Nucleus accumbens (tissue), 56 donors: ENCODE results near the gene WRNIP1.
A peak's percentile ranks its signal among the peaks of the same experiment; 100 is the strongest.

ENCODE experiments used
- DNase-seq, 56 donors: peaks; one replicate each; lab custom pipeline; 2025; lab: John Stamatoyannopoulos, UW

WRNIP1 gene

GRCh38 chr6:2739335-2739734 lies 25.9 kb upstream of the WRNIP1 start:
- DNase-seq = no peak

GRCh38 chr6:2740581-2740980 lies 24.6 kb upstream of the WRNIP1 start:
- DNase-seq = no peak

GRCh38 chr6:2741756-2742155 lies 23.4 kb upstream of the WRNIP1 start:
- DNase-seq = no peak

GRCh38 chr6:2743280-2744208 lies 21.6 kb upstream of the WRNIP1 start:
- no peak for DNase-seq

- peak in 20 of 56 donors; percentile 10 to 62 (median 32) for DNase-seq
Measured at GRCh38 chr6:2744209-2744771, 20.9 kb upstream of the WRNIP1 start.

- DNase-seq = no peak
Measured at GRCh38 chr6:2744778-2745177, 20.4 kb upstream of the WRNIP1 start.

- DNase-seq = no peak
Measured at GRCh38 chr6:2745246-2745645, 19.9 kb upstream of the WRNIP1 start.

GRCh38 chr6:2746557-2747061 lies 18.6 kb upstream of the WRNIP1 start:
- DNase-seq = no peak

- DNase-seq = no peak
Measured at GRCh38 chr6:2748183-2748582, 17.0 kb upstream of the WRNIP1 start.

- DNase-seq = peak in 38 of 56 donors; percentile 4 to 81 (median 38)
Measured at GRCh38 chr6:2749969-2750600, 15.1 kb upstream of the WRNIP1 start.

- no peak for DNase-seq
Measured at GRCh38 chr6:2750832-2751231, 14.4 kb upstream of the WRNIP1 start, which contains the start of gene MYLK4. Gene MYLK4 (minus strand): TSS chr6:2750922. CDS start chr6:2749294, 1,628 bp downstream.

- no peak for DNase-seq
Measured at GRCh38 chr6:2751871-2752270, 13.3 kb upstream of the WRNIP1 start.

GRCh38 chr6:2752477-2753109 lies 12.6 kb upstream of the WRNIP1 start:
- no peak for DNase-seq

GRCh38 chr6:2753110-2753489 lies 12.1 kb upstream of the WRNIP1 start:
- DNase-seq = peak in 1 of 56 donors; percentile 38

GRCh38 chr6:2753743-2754142 lies 11.4 kb upstream of the WRNIP1 start:
- DNase-seq = no peak

GRCh38 chr6:2754393-2754792 lies 10.8 kb upstream of the WRNIP1 start:
- no peak for DNase-seq

GRCh38 chr6:2754911-2755310 lies 10.3 kb upstream of the WRNIP1 start:
- no peak for DNase-seq

- no peak for DNase-seq
Measured at GRCh38 chr6:2755456-2755855, 9.7 kb upstream of the WRNIP1 start.

- no peak for DNase-seq
Measured at GRCh38 chr6:2756241-2756640, 9.0 kb upstream of the WRNIP1 start.

GRCh38 chr6:2756687-2757224 lies 8.4 kb upstream of the WRNIP1 start:
- DNase-seq = no peak
